ENCODE measurements around the gene KLK5.
"Not testable (repeated sequence)": the region's sequence is repeated elsewhere in the genome, so short reads cannot be mapped to it uniquely, and the experiment has no call there.

KLK5 gene

GRCh38 chr19:50906217-50906616 lies 46.6 kb downstream of the KLK5 start:
- Mint-ChIP-seq H3K27ac (no peak overlapping the region), H3K4me3 (no peak overlapping the region), H3K36me3 (ENCODE audit: insufficient read depth) (peaks cover 3% of the 10 kb centered on the region), H3K9me3 (no peaks in the 10 kb centered on the region), H3K27me3 (peaks cover 9 to 18% of the 10 kb centered on the region in 2 donors), H3K4me1 (ENCODE audit: low read depth in 2 of 2) (peaks cover 4 to 8% of the 10 kb centered on the region in 2 donors)
- DNase-seq (peak in 1 of 3 experiments; percentile 10), ATAC-seq (replicated peaks) (no peak)

GRCh38 chr19:50902640-50903039 lies 50.2 kb downstream of the KLK5 start:
- Mint-ChIP-seq H3K4me3 (no peak overlapping the region), H3K27ac (no peak overlapping the region), H3K36me3 (ENCODE audit: insufficient read depth) (peaks cover 3% of the 10 kb centered on the region), H3K4me1 (ENCODE audit: low read depth in 2 of 2) (no peaks in the 10 kb centered on the region), H3K27me3 (peaks cover 22 to 28% of the 10 kb centered on the region in 2 donors), H3K9me3 (no peaks in the 10 kb centered on the region)
- DNase-seq (no peak), ATAC-seq (replicated peaks) (no peak)

DNA sequence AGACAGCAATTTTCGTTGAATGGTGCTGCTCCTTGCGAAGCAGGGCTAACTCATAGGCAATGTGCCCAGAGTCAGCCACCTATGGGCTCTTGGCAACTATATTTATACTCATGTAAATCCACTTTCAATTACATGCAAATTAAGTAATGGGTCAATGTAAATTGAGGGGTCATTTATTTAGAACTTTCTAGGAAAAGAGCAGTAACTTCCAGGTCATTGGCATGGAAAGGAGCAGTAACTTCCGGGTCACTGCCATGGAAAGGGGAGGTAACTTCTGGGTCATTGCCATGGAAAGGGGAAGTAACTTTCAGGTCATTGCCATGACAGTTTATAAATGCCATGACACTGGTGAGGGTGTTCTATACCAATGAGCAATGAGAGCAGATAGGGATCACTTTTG lies 53.3 kb downstream of the KLK5 start:
- H3K9me3 Mint-ChIP-seq, result peaks cover 3 to 9% of the 10 kb centered on the region in 2 donors
- peaks cover 28 to 49% of the 10 kb centered on the region in 2 donors for H3K27me3 Mint-ChIP-seq
- peaks cover 3% of the 10 kb centered on the region for H3K36me3 Mint-ChIP-seq (ENCODE audit: insufficient read depth)
- H3K4me1 Mint-ChIP-seq (ENCODE audit: low read depth in 2 of 2), result no peaks in the 10 kb centered on the region
- no peak overlapping the region for H3K27ac Mint-ChIP-seq
- no peak overlapping the region for H3K4me3 Mint-ChIP-seq
- DNase-seq, result no peak
- ATAC-seq (replicated peaks), result no peak

GRCh38 chr19:50898018-50898417 lies 54.8 kb downstream of the KLK5 start:
- Mint-ChIP-seq H3K27me3 (peaks cover 27 to 51% of the 10 kb centered on the region in 2 donors), H3K4me1 (ENCODE audit: low read depth in 2 of 2) (no peaks in the 10 kb centered on the region), H3K9me3 (peaks cover 3 to 9% of the 10 kb centered on the region in 2 donors), H3K36me3 (ENCODE audit: insufficient read depth) (no peaks in the 10 kb centered on the region), H3K4me3 (no peak overlapping the region), H3K27ac (no peak overlapping the region)
- ATAC-seq (replicated peaks), result no peak
- DNase-seq, result no peak

- no peaks in the 10 kb centered on the region for H3K36me3 Mint-ChIP-seq (ENCODE audit: insufficient read depth)
- no peak overlapping the region for H3K4me3 Mint-ChIP-seq
- peaks cover 27 to 53% of the 10 kb centered on the region in 2 donors for H3K27me3 Mint-ChIP-seq
- H3K27ac Mint-ChIP-seq, result no peak overlapping the region
- H3K4me1 Mint-ChIP-seq (ENCODE audit: low read depth in 2 of 2), result no peaks in the 10 kb centered on the region
- ATAC-seq (replicated peaks) (no peak), DNase-seq (no peak)
- peaks cover 3 to 9% of the 10 kb centered on the region in 2 donors for H3K9me3 Mint-ChIP-seq
Measured at GRCh38 chr19:50897612-50898011, 55.2 kb downstream of the KLK5 start.

GRCh38 chr19:50897191-50897607 lies 55.6 kb downstream of the KLK5 start:
- ATAC-seq (replicated peaks), result no peak
- Mint-ChIP-seq H3K36me3 (ENCODE audit: insufficient read depth) (no peaks in the 10 kb centered on the region), H3K4me1 (ENCODE audit: low read depth in 2 of 2) (no peaks in the 10 kb centered on the region), H3K9me3 (peaks cover 3 to 9% of the 10 kb centered on the region in 2 donors), H3K27me3 (peaks cover 31 to 58% of the 10 kb centered on the region in 2 donors), H3K4me3 (no peak overlapping the region), H3K27ac (no peak overlapping the region)
- DNase-seq, result no peak

- H3K9me3 Mint-ChIP-seq, result peaks cover 3 to 9% of the 10 kb centered on the region in 2 donors
- DNase-seq (no peak), ATAC-seq (replicated peaks) (peak; percentile 33)
- peaks cover 35 to 63% of the 10 kb centered on the region in 2 donors for H3K27me3 Mint-ChIP-seq
- H3K36me3 Mint-ChIP-seq (ENCODE audit: insufficient read depth), result no peaks in the 10 kb centered on the region
- H3K4me3 Mint-ChIP-seq, result no peak overlapping the region
- H3K27ac Mint-ChIP-seq, result no peak overlapping the region
- H3K4me1 Mint-ChIP-seq (ENCODE audit: low read depth in 2 of 2), result no peaks in the 10 kb centered on the region
Measured at GRCh38 chr19:50896591-50897190, 56.1 kb downstream of the KLK5 start.

GRCh38 chr19:50896089-50896590 lies 56.7 kb downstream of the KLK5 start:
- H3K36me3 Mint-ChIP-seq (ENCODE audit: insufficient read depth); H3K9me3 Mint-ChIP-seq; DNase-seq; ATAC-seq (replicated peaks); H3K4me1 Mint-ChIP-seq (ENCODE audit: low read depth in 2 of 2); H3K4me3 Mint-ChIP-seq; H3K27ac Mint-ChIP-seq: not testable (repeated sequence)
- H3K27me3 Mint-ChIP-seq, result peaks cover 35 to 67% of the 10 kb centered on the region in 2 donors

- ATAC-seq (replicated peaks), result no peak
- Mint-ChIP-seq H3K27ac (no peak overlapping the region), H3K36me3 (ENCODE audit: insufficient read depth) (no peaks in the 10 kb centered on the region), H3K4me1 (ENCODE audit: low read depth in 2 of 2) (no peaks in the 10 kb centered on the region), H3K4me3 (no peak overlapping the region), H3K9me3 (peaks cover 3 to 9% of the 10 kb centered on the region in 2 donors), H3K27me3 (peaks cover 35 to 61% of the 10 kb centered on the region in 2 donors)
- DNase-seq, result no peak
Measured at GRCh38 chr19:50894478-50895356, 58.1 kb downstream of the KLK5 start.
